Stimulated activated CD4-positive, alpha-beta T cell treated with anti-CD3 and anti-CD28 coated beads, Interleukin-15, amount 100 ng/mL, for 48 hours (primary cell): ENCODE results near the gene CUL1.

Experiments
- DNase-seq, 2 donors: peaks; one replicate each; pipeline ENCODE4 v3.0.0-alpha.2; 2020; ENCODE audit warnings: low read depth in 2 of 2

The CUL1 gene

DNA sequence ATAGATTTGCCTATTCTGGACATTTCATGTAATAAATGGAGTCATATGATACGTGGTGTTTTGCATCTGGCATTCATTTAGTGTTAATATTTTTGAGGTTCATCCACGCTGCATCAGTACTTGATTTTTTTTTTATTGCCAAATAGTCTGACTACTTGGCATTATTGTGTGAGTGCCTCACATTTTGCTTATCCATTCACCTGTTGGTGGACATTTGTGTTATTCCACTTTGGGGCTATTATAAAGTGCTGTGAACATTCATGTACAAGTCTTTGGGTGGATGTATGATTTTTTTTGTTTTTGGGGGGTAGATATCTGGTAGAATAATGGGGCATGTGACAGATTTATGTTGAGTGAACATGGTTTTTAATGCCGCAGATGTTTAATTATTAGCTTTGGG is 19.7 kb downstream of the CUL1 start:
- DNase-seq: no peak

DNA sequence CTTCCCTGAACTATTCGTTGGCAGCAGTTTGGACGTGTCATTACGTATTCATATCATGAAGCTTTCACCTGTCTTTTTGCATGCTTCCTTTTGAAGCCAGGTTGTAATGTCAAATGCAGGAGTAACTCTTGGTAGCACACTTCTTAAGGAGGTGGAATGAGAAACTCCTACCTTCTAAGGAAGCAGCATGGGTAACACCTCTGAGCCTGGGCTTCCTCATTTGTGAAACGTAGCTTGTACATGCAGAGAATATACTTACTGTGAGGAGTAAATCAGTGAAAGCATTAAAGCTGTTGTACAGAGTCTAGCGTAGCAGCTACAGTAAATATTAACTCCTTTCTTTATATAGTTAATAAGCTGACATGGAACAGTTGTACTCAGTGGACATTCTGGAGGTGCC is 21.1 kb downstream of the CUL1 start:
- DNase-seq: no peak

DNA sequence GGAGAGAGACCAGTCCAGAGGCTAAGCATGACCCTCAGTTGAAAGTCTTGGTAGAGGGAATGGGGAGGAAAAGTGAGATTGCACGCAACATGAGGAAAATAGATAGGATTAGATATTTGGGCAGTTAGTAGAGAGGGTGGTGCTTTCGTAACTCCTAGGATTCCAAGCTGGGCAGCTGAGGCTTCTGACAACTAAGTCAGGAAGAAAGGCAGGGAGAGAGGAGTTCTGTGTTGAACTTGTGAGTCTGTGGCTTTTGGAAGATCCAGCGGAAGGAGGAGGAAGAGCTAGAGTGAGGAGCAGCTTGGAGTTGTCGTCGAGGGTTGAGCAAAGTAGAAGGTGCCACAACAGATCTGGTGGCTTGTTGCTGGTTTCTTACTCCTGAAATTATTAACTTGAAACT is 21.8 kb downstream of the CUL1 start:
- no peak for DNase-seq

DNA sequence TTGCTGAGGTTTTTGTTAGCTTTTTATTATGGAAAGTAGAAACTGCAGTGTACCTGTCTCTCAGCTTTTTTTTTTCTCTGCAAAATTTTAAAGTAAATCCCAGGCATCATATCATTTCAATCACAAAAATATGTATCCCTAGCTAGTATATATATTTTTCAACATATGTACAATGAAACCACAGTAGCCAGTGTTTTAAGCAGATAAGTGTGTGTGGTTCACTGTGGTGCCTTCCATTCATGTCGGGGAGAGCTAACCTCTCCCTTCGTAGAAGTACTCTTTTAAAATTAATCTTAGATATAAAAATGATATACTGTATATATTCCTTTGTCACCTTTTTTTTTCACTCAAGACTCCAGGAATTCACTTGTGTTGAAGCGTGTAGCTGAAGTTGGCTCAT is 22.7 kb downstream of the CUL1 start:
- DNase-seq: no peak

DNA sequence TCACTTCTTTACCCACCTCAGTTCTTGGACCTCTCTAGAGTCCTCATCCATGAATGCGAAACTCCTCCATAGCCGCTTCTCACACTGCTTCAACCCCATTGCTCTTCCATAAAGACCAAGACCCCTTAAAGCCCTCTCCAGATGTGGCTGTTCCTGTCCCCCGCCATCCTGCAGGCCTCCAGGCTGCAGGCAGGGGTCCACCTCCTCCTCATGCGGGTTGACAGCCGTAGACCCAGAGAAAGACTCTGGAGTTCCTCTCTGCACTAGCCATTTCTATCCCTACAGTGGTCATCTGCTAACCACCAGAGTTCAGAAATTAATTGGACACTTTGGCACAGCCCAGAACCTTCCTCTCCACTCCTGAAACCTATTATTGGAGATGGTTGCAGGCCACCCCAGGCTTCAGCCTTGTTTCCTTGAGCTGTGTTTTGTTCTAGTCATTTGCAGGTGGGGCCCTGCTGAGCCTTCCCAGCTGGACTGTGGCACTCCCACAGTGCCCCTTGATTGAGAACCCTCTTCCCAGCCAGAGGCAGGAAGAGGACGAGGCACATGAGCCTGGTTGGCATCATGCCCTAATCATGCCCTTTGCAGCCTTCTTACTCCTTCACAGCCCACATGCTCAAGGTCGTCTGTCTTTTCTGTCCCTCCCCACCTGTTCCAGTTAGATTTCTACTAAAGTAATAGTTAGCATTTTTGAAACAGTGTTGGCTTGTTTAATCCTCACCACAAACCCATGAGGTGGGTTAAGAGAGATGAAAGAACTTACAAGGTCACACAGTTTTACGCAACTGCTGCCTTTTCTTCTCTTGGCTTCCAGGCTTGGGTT is 23.9 kb downstream of the CUL1 start:
- no peak for DNase-seq

DNA sequence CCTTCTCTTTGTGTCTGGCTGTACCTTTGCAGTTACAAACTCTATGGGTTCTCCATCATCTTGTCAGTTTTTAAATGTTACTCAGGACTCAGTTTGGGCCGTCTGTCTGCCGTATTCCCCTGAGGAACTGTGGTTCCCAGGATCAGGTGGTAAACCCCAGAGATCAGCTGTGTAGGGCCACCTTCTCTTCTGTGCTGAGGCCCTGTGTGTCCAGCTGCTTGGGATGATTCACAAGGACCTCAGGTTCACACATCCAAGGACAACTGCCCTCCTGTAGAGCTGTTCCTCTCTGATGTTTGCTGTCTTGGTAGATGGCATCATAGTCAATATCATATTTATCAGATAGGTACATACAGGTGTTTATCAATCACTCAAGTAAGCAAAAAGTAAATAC is 24.5 kb downstream of the CUL1 start:
- DNase-seq: no peak

DNA sequence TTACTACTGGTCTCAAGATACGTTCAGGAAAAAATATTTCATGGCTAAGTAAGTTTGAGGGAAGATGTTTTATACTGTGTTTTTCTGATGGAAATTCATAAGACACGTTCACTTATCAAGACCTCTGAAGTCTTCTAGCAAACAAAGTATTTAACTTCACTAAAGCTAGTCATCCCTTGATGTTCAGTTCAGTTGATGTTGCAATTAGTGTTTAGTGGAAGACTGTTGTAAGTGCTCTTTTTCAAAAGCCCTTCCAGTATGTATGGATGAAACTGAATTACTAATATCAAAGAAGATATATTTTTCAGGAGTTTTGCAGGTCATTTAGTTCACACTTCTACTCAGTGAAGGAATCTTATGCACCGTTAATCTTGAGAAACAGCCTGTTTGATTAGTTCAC is 25.1 kb downstream of the CUL1 start:
- DNase-seq: no peak

DNA sequence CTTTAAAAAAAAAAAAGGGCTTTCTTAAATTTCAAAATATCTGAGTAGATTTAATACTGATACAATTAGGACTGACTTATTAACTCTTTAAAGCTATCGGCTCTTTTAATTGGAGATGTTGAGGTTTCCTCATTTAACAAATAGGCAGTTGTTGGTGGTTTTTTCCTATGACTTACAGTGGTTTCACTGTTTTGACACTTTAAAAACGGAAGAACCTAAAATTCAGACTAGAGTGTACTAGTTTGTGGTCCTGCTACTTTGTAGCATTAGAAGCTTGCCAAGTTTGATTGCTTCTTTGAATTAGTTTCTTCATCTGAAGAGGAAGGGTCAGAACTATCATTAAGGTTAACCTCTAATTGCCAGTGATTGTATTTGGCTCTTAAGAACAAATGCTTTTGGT is 27.7 kb downstream of the CUL1 start:
- DNase-seq: no peak

DNA sequence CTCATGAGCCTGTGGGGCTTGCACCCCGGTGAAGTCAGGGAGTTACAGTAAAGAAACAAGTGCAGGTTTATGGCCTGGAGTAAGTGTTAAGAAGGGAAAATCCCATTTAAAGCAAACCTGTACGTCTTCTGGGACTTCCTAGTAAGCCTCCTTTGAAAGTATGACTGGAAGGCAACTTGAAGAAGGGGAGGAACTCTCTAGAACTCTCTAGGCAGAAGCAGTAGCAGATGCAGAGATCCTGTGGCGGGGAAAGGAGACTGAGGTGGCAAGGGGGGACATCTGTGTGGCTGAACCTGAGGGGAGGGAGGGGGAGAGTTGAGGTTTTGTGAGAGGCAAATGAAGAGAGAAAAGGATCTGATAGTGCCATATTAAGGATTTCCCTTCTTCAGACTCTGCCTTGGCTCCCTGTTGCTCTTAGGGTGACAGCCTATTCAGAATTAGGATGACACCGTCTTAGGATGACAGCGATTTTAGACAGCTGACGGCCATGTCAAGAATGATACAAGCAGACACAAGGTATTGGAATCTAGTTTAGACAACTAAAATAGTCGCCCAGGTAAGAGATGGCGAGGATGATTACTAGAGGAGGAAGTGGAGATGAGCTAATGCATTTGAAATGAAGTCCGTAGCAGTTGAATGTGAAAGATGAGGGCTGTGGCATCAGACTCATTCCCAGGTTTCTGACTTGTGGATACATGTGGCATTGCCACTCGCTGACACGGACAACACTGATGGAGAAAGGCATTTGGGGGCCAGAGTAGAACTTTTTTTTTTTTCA is 29.0 kb downstream of the CUL1 start:
- DNase-seq: no peak

DNA sequence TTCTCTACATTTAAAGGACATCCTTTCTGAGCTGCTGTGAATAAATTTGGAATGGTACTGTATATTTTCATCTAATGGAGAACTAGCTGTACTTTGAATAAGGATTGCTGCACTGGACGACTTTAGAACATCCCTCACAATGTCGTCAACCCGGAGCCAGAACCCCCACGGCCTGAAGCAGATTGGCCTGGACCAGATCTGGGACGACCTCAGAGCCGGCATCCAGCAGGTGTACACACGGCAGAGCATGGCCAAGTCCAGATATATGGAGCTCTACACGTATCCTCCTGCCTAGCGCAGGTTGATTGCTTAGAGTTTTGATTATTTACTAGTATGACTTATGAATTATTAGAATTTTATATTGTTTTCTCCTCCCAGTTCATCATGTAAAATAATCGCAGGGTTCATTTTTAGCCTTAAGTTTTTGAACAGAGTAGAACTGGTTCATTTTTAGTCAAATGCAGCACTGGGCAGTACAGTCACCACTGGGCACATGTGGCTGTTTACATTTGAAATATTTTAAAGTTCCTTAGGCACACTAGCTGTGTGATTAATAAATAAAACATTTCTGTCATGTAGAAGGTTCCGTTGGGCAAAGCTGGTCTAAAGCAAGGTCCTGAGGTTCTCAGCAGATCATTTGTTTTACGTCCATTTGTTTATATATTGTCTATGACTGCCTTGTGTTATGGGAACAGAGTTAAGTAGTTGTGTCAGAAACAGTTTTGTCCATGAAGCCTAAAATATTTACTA is 31.5 kb downstream of the CUL1 start:
- DNase-seq: no peak

DNA sequence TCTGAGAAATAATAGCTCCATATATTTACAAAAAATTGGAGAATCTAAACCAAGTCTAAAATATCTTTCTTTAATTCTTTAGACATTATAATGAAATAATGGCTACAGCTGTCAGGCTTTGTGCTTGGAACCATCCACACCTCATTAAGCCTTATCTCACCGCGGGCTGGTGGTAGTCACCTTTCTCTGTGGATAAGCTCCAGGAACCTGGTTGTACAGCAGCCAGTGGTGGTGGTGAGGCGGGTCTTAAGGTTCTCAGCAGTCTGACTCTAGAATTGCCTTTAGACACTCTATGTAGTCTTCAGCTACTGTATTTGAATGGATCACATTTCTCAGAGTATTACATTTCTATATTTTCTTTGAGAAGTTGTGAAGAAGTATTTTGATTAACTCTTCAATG is 34.2 kb downstream of the CUL1 start:
- DNase-seq: no peak

DNA sequence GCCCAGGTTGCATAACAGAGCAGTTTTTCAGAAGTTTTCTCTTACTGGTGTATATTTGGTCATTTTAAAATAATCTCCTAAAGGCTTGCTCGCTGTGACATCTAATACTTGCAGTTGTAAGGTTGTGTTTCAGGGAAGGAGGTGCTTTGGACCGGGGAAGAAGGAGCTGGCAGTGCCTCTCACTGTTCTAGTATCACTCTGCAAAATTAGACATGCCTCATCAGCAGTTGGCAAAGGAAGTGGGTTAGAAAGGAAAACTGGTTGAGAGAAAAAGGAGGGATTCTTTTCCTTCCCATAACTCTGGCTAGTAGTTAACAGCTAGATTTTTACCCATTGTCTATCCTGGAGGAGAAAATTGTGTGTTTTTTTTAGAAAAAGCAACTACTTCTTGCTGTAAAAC is 34.8 kb downstream of the CUL1 start:
- no peak for DNase-seq

DNA sequence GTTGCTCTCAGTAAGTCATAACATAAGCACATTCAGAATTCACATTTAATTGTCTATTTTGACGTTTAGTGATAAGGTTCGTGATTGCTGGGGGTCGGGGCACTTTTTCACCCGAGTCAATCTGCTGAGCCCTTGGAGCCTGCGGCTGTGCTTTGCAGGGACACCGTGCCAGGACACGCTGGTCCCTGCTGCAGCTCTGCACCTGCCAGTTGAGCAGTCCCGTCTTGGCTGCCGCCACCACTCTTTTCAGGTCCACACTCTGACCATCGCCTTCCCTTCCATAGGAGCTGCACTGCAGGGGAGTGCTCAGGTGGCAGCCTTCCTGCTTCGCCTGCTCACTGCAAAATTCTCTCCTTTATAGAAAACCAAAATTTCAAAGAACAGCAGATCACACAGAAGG is 36.4 kb downstream of the CUL1 start:
- DNase-seq: no peak

DNA sequence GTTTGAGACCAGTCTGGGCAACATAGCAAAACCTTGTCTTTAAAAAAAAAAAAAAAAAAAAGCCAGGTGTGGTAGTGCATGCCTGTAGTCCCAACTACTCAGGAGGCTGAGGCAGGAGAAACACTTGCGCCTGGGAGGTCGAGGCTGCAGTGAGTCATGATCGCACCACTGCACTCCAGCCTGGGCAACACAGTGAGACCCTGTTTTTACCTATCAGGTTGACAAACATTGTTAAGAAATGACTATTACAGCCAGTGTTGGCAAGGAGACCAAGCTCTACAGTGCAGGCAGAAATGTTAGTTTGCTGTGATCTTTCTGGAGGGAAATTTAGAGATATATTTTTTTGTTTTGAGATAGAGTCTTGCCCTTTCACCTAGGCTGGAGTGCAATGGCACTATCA is 37.3 kb downstream of the CUL1 start:
- no peak for DNase-seq

DNA sequence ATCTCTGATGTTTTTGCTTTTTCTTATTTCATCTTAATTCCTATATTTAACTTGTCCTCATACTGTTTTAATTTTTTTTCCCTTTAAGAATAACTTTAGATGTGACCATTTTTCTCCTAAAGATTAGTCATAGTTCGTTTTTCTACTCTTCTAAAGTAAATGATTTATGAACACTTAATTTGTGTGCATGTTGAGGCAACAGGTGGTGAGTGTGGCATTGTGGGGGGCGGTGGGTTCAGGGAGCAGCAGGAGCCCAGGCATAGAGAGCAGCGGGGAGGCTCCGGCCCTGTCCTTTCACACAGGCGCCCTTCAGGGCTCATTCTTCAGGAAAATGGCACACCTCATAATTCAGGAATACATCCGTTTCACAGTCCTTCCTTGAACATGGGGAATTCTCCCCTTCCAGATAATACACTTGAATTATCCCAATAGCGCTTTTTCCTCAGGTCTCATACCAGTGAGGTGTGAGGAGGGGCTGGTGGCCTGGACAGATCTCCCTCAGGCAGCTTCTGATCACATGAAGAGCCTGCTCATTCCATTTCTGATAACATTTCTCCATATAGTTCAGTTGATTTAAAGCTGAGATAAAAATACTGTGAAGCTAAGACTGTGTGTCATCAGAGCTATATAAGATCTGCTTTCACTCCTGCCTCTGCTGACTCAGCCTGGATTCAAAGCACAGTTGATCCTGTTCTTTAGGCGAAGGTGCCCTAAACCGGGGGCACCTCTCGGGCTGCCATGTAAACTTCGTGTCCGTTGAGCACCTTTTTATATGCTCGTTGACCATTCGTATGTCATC is 40.2 kb downstream of the CUL1 start:
- no peak for DNase-seq

DNA sequence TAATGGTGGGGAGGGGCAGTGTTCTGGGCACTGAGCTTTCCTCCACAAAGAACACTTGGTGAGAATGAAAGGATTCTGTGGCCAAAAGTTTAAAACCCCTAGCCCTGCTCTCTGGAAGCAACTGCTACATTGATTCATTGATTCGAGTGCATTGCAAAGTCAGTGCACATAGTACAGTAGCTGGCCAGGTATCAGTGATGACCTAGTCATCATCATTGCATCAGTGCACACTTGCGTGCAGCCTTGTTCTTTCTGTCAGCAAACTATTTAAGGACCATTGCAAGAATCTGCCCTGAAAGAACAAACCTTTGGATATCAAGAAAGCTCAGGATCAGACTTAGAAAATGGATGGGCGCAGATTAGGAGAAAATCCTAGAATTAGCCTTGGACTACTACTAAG is 47.4 kb downstream of the CUL1 start:
- no peak for DNase-seq

DNA sequence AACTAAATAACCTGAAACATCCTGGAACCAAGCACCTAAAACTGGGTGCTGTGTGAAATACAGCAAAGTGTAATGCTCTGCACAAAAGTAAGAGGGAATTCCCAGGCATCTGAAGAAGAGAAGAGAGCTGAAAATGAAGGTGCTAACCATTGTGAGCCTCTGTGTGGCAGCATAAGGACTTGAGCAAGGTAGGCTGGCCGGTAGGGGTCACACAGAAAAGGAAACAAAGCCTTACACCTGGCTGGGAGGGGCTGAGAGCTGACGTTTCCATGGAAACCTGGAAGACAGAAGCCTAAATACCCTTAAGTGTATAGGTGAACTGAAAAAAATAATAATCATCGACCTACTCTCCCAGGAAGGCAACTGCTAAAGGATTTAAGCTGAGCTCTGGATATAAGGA is 48.6 kb downstream of the CUL1 start:
- DNase-seq: no peak

DNA sequence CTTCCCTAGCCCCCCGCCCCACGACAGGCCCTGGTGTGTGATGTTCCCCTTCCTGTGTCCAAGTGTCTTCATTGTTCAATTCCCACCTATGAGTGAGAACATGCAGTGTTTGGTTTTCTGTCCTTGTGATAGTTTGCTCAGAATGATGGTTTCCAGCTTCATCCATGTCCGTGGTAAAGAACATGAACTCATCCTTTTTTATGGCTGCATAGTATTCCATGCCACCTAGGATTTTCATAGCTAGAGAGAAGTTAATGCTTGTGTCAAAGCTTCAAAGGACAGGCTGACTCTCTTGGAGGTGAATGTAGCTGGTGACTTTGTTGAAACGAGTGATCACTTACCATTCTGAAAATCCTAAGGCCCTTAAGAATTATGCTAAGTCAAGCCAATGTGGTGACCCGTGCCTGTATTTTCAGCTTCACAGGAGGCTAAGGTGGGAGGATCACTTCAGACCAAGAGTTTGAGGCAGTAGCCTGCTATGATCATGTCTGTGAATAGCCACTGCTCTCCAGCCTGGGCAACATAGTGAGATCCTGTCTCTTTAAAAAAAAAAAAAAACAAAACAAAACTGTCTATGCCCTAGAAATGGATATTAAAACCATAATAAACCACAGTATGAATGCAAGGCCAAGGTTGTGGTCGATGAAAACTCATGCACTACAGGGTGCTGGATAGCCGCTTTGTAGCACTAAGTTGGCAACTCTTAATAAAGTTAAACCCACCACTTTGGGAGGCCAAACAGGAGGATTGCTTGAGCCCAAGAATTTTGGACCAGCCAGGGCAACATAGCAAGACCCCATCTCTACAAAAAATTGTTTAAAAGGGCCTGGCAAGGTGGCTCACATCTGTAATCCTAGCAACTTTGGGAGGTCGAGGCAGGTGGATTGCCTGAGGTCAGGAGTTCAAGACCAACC is 52.0 kb downstream of the CUL1 start:
- no peak for DNase-seq

DNA sequence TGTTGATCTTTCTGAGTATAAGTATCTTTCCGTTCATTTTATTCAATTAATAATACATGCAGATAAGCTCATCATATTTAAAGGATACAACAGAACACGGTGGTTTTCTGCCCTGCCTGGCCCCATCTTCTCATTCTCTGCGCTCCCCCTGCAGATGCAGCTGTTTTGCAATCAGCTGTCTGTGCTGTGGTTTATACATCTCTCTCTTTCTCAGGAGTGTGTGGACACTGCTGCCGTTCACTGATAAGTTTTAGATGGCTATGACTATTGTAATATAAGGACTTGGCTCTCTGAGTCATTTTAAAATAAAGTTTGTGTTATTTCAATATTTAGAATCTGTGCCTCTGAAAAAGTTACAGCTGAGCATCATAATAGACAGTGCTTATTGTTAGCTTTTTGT is 54.5 kb downstream of the CUL1 start:
- DNase-seq: no peak

DNA sequence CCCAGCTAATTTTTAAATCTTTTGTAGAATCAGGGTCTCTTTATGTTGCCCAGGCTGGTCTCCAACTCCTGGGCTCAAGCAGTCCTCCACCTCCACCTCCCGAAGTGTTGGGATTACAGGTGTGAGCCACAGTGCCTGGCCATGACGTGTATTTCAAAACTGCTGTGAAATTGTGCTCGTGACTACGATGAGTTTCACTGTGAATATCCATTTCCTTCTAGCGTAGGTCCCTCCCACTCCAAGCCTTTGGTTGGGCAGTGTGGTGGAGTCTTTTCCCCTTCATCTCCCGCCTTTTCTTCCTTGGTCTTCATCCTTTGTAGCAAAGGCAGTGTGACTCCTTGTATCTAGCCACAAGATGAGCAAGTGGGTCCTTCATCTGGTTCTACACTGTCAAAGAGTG is 56.2 kb downstream of the CUL1 start:
- DNase-seq: no peak
